Measurements from ENCODE around the gene ANKRD28.
"Not testable (repeated sequence)": the region's sequence is repeated elsewhere in the genome, so short reads cannot be mapped to it uniquely, and the experiment has no call there.

Gene ANKRD28

DNA sequence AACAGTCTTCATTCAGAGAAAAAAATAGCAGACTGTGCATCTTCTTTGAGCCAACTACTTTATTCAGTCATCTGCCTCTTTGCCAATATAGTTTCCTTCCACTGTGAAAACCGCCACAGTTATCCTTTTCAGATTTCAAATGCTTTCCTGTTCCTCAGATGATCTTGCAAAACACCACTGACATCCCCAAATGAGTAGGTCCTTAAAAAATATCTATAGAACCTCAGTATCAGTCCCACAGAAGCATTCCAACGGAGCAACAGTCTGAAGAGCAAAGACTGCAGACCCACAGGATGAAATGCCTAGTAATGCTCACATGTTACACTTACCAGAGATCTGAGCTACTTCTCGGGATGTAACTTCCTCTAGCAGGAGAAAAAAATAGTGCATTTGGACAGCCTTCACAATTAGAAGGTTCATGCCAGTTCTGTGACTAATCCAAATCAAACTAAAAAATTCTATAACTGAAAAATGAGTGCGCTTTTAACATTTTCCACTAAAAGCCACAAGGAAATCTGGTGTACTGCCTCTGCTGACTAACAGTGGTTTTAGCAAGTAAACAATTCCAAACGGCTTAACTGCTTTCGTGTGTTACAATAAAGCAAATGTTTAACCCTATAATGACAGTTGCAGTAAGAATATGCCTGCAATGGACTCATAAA, at the start of gene ANKRD28:
Gene ANKRD28, minus strand, starts transcription at position 338 of the 662 bp plus-strand sequence. CDS start 1,458 bp downstream, outside the sequence.
- H3K27ac ChIP-seq = peak within 1 kb of the TSS; percentile 92
- TF ChIP-seq POLR2AphosphoS5 (IDR thresholded peaks at IDR 0.05; ENCODE audit: borderline replicate concordance, low read depth, low read length) (no peak; the same call in 1 of the 2 replicates), FOXP2 (optimal IDR thresholded peaks at IDR 0.05; ENCODE audit: control extremely low read depth, extremely low read length, insufficient read depth) (peak; percentile 56), EZH2 (IDR thresholded peaks at IDR 0.05) (no peak)

DNA sequence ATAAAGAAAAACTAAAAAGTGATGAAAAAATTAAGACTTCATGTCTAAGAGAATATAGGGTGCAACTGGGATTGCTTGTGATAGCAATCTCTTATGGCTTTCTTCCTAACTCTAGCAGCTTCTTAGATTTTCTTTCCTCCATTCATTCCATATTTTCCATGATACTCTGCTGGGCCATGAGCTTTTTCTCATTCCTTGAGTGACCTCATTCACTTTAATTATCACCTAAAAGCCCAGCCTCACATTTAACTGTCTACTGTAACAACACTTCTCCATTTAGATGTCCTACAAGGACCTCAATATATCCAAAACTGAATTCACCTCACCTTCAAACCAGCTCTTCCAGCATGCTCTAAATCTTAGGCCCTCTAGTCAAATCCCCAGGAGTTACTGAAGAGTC, 49.5 kb upstream of the ANKRD28 start:
- Histone ChIP-seq H3K4me3 (no peak overlapping the region), H3K9ac (ENCODE audit: insufficient read length) (no peak overlapping the region), H3K36me3 (ENCODE audit: insufficient read depth, low read length) (no peaks in the 10 kb centered on the region), H3K9me3 (ENCODE audit: low read depth, low read length) (no peaks in the 10 kb centered on the region), H3K27ac (no peak overlapping the region)
- no peak for TF ChIP-seq EZH2 (IDR thresholded peaks at IDR 0.05)
- no peak for TF ChIP-seq POLR2AphosphoS5 (IDR thresholded peaks at IDR 0.05; ENCODE audit: borderline replicate concordance, low read depth, low read length)
- TF ChIP-seq FOXP2 (optimal IDR thresholded peaks at IDR 0.05; ENCODE audit: control extremely low read depth, extremely low read length, insufficient read depth) = no peak
- DNase-seq (ENCODE audit: low read depth, low spot score) = no peak

More for the DNA sequence above, at the start of gene ANKRD28:
- Histone ChIP-seq H3K36me3 (ENCODE audit: insufficient read depth, low read length) (no peaks in the 10 kb centered on the region), H3K4me3 (peak within 1 kb of the TSS; percentile 75), H3K9me3 (ENCODE audit: low read depth, low read length) (no peaks in the 10 kb centered on the region), H3K9ac (ENCODE audit: insufficient read length) (peak within 1 kb of the TSS; percentile 76)
- no peak for DNase-seq (ENCODE audit: low read depth, low spot score)

DNA sequence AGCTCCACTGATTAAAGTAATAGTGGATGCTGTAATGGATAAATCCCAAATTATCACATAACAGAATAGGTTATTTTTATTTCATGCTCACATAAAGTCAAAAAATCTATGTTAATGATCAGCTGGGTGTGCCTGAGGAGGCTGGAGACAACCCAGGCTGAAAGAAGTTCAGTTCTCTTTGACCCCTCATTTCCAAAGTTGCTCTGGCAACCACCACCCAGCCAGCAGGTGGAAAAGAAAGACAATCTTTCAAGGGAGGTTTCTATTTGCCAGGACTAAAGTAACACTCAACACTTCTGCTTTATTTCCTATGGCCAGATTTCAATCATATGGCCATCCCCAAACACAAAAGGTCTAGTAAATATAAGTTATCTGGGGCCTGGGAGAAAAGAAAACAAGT, 48.8 kb upstream of the ANKRD28 start:
- Histone ChIP-seq H3K27ac (no peak overlapping the region), H3K9ac (ENCODE audit: insufficient read length) (no peak overlapping the region), H3K4me3 (no peak overlapping the region), H3K9me3 (ENCODE audit: low read depth, low read length) (no peaks in the 10 kb centered on the region), H3K36me3 (ENCODE audit: insufficient read depth, low read length) (no peaks in the 10 kb centered on the region)
- no peak for TF ChIP-seq POLR2AphosphoS5 (IDR thresholded peaks at IDR 0.05; ENCODE audit: borderline replicate concordance, low read depth, low read length)
- TF ChIP-seq EZH2 (IDR thresholded peaks at IDR 0.05) = no peak
- TF ChIP-seq FOXP2 (optimal IDR thresholded peaks at IDR 0.05; ENCODE audit: control extremely low read depth, extremely low read length, insufficient read depth) = no peak
- DNase-seq (ENCODE audit: low read depth, low spot score) = no peak

DNA sequence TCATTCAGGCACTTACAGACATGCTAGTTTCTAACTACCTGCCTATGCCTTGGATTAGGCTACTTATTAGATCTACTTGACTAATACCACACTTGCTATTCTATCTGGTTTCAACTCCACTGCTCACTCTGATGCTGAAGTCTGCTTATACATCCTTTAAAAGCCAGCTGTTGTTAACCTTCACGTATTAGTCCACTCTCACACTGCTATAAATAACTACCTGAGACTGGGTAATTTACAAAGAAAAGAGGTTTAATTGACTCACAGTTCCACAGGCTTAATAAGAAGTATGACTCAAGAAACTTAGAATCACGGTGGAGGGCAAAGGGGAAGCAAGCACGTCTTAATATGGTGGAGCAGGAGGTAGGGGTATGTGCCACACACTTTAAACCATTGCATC, 47.7 kb upstream of the ANKRD28 start:
- Histone ChIP-seq H3K27ac (no peak overlapping the region), H3K36me3 (ENCODE audit: insufficient read depth, low read length) (no peaks in the 10 kb centered on the region), H3K4me3 (no peak overlapping the region), H3K9me3 (ENCODE audit: low read depth, low read length) (no peaks in the 10 kb centered on the region), H3K9ac (ENCODE audit: insufficient read length) (no peak overlapping the region)
- TF ChIP-seq FOXP2 (optimal IDR thresholded peaks at IDR 0.05; ENCODE audit: control extremely low read depth, extremely low read length, insufficient read depth) (no peak), POLR2AphosphoS5 (IDR thresholded peaks at IDR 0.05; ENCODE audit: borderline replicate concordance, low read depth, low read length) (no peak), EZH2 (IDR thresholded peaks at IDR 0.05) (no peak)
- DNase-seq (ENCODE audit: low read depth, low spot score) = no peak

DNA sequence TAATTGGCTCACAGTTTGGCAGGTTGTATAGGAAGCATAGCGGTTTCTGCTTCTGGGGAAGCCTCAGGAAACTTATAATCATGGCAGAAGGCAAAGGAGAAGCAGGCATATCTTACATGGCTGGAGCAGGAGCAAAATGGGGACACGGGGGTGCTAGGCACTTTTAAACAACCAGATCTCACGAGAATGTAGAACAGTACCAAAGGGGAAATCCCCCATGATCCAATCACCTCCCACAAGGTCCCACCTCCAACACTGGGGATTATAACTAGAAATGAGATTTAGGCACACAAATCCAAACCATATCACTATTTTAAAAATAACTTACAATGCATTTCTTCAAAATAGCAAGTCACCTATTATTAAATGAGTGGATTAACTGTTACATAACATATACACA, 47.1 kb upstream of the ANKRD28 start:
- no peak overlapping the region for H3K9ac ChIP-seq (ENCODE audit: insufficient read length)
- no peak overlapping the region for H3K27ac ChIP-seq
- H3K9me3 ChIP-seq (ENCODE audit: low read depth, low read length) = no peaks in the 10 kb centered on the region
- TF ChIP-seq EZH2 (IDR thresholded peaks at IDR 0.05) (no peak), FOXP2 (optimal IDR thresholded peaks at IDR 0.05; ENCODE audit: control extremely low read depth, extremely low read length, insufficient read depth) (no peak), POLR2AphosphoS5 (IDR thresholded peaks at IDR 0.05; ENCODE audit: borderline replicate concordance, low read depth, low read length) (no peak)
- H3K36me3 ChIP-seq (ENCODE audit: insufficient read depth, low read length) = no peaks in the 10 kb centered on the region
- DNase-seq (ENCODE audit: low read depth, low spot score) = no peak
- no peak overlapping the region for H3K4me3 ChIP-seq

DNA sequence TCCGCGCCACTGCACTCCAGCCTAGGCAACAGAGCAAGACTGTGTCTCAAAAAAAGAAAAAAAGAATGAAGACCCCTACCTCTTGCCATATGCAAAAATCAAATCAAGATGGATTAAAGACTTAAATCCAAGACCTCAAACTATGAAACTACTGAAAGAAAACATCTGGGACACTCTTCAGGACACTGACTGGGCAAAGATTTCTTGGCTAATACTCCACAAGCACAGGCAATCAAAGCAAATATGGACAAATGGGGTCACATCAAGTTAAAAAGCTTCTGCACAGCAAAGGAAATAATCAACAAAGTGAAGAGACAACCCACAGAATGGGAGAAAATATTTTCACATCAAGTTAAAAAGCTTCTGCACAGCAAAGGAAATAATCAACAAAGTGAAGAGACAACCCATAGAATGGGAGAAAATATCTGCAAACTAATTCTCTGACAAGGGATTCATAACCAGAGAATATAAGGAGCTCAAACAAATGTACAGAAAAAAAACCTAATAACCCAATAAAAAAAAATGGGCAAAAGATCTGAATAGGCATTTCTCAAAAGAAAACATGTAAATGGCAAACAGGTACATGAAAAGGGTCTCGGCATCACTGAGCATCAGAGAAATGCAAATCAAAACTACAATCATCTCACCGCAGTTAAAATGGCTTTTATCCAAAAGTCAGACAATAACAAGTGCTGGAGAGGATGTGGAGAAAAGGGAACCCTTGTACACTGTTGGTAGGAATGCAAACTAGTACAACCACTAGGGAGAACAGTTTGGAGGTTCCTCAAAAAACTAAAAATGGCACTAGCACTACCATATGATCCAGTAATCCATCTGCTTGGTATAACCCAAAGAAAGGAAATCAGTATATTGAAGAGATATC, 43.6 kb upstream of the ANKRD28 start:
- not testable (repeated sequence) for H3K9me3 ChIP-seq (ENCODE audit: low read depth, low read length); H3K9ac ChIP-seq (ENCODE audit: insufficient read length); H3K36me3 ChIP-seq (ENCODE audit: insufficient read depth, low read length); H3K27ac ChIP-seq; DNase-seq (ENCODE audit: low read depth, low spot score); H3K4me3 ChIP-seq

DNA sequence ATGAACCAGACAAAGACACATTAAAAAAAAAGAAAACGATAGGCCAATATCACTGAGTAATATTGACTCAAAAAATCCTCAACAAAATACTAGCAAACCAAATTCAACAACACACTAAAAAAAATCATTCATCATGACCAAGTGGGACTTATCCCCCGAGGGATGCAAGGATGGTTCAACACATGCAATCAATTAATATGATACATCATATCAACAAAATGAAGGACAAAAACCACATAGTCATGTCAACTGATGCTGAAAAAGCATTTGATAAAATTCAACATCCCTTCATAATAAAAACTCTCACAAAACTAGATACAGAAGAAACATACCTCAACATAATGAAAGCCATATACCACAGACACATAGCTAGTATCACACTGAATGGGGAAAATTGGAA, 41.8 kb upstream of the ANKRD28 start:
- Histone ChIP-seq H3K36me3 (ENCODE audit: insufficient read depth, low read length) (no peaks in the 10 kb centered on the region), H3K4me3 (no peak overlapping the region), H3K9me3 (ENCODE audit: low read depth, low read length) (no peaks in the 10 kb centered on the region), H3K27ac (no peak overlapping the region), H3K9ac (ENCODE audit: insufficient read length) (no peak overlapping the region)
- no peak for DNase-seq (ENCODE audit: low read depth, low spot score)
- TF ChIP-seq FOXP2 (optimal IDR thresholded peaks at IDR 0.05; ENCODE audit: control extremely low read depth, extremely low read length, insufficient read depth) (no peak), EZH2 (IDR thresholded peaks at IDR 0.05) (no peak), POLR2AphosphoS5 (IDR thresholded peaks at IDR 0.05; ENCODE audit: borderline replicate concordance, low read depth, low read length) (no peak)

DNA sequence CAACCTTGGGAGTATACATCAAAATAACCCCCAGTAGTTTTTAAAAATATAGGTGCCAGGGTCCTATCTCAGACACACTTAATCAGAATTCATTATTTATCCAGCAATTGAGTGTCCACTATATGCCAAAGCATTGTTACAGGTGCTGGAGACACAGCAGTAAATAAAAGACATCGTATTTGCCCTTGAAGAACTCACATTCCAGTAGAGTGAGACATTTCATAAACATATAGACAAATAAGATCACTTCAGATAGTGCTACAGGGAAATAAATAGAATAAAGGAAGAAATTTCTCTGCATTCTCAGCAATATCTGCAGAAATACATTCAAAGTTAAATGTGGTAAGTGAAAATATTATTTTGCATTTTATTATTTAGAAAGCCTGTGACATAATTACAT, 34.1 kb upstream of the ANKRD28 start:
- no peak for TF ChIP-seq POLR2AphosphoS5 (IDR thresholded peaks at IDR 0.05; ENCODE audit: borderline replicate concordance, low read depth, low read length)
- TF ChIP-seq EZH2 (IDR thresholded peaks at IDR 0.05) = no peak
- TF ChIP-seq FOXP2 (optimal IDR thresholded peaks at IDR 0.05; ENCODE audit: control extremely low read depth, extremely low read length, insufficient read depth) = no peak
- Histone ChIP-seq H3K9me3 (ENCODE audit: low read depth, low read length) (no peaks in the 10 kb centered on the region), H3K4me3 (no peak overlapping the region)

More for the DNA sequence above, 34.1 kb upstream of the ANKRD28 start:
- Histone ChIP-seq H3K27ac (no peak overlapping the region), H3K9ac (ENCODE audit: insufficient read length) (no peak overlapping the region), H3K36me3 (ENCODE audit: insufficient read depth, low read length) (no peaks in the 10 kb centered on the region)
- no peak for DNase-seq (ENCODE audit: low read depth, low spot score)

Data from SK-N-MC (cell line).